IMR-90 (cell line): ENCODE results near the gene TBC1D9.

Experiments used
- CTCF ChIP-seq: conservative IDR thresholded peaks from 2 replicates; pipeline ENCODE4 v1.5.1; 2012; ENCODE audit warnings: mild to moderate bottlenecking, low read depth, low read length, improper control_type of control experiment
- RAD21 ChIP-seq: IDR thresholded peaks from 2 replicates; pipeline ENCODE4 v1.6.1; 2012; ENCODE audit warnings: low read length, improper control_type of control experiment
- SMC3 ChIP-seq: fragments of 150-350 bp; IDR thresholded peaks from 2 replicates; pipeline ENCODE4 v1.6.1; 2016; ENCODE audit warnings: low read depth, mild to moderate bottlenecking, antibody characterized with exemption, low read length, moderate library complexity

GRCh38 chr4:140673729-140674128, 82.5 kb downstream of the TBC1D9 start:
- no peak for TF ChIP-seq CTCF
- TF ChIP-seq SMC3 = no peak
- no peak for TF ChIP-seq RAD21
